Prostate gland (tissue), 2 donors: Measurements from ENCODE around the gene RNF220.

ENCODE experiments used
- POLR2A ChIP-seq: fragments of 450-650 bp; IDR thresholded peaks from one replicate; pipeline ENCODE4 v1.6.1; 2016; ENCODE audit warnings: antibody characterized with exemption, mild to moderate bottlenecking
- POLR2AphosphoS5 ChIP-seq: sonication (generic); formaldehyde crosslinking; IDR thresholded peaks from one replicate; pipeline ENCODE4 v1.6.1; 2017; ENCODE audit warnings: antibody characterized with exemption
- TF ChIP-seq, protein P1 (sequence below), 4 experiments: fragments of 200-600 bp in 2 of 4; fragments of 450-650 bp in 2 of 4; sonication (generic) in 2 of 4; IDR thresholded peaks; 1 replicate in 3 of 4; 2 replicates in 1 of 4; pipeline ENCODE4 v1.5.1; 2016 to 2019; ENCODE audit warnings: antibody characterized with exemption in 4 of 4, mild to moderate bottlenecking in 2 of 4, moderate library complexity in 2 of 4

DNA sequence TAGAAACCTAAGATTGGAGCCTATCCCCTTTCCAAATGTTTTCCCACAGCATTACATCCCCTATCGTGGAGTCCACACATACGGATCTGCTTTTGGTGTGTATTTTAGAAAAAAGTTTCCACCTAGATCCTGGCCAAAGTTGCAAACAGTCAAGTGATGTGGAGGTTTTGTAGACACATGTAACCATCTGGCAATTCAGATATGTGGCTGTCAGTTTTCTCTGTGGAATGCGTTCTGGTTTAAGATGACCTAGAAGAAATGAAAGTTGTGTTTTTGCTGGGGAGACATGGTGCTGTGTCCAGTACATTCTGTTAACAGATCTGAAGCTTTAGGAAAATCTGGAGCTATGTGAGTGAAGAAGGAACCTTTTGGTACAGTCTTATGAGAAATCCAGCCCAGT lies 14.8 kb downstream of the RNF220 start:
- TF ChIP-seq, protein P1, sequence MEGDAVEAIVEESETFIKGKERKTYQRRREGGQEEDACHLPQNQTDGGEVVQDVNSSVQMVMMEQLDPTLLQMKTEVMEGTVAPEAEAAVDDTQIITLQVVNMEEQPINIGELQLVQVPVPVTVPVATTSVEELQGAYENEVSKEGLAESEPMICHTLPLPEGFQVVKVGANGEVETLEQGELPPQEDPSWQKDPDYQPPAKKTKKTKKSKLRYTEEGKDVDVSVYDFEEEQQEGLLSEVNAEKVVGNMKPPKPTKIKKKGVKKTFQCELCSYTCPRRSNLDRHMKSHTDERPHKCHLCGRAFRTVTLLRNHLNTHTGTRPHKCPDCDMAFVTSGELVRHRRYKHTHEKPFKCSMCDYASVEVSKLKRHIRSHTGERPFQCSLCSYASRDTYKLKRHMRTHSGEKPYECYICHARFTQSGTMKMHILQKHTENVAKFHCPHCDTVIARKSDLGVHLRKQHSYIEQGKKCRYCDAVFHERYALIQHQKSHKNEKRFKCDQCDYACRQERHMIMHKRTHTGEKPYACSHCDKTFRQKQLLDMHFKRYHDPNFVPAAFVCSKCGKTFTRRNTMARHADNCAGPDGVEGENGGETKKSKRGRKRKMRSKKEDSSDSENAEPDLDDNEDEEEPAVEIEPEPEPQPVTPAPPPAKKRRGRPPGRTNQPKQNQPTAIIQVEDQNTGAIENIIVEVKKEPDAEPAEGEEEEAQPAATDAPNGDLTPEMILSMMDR (IDR thresholded peaks at IDR 0.05): no peak
- TF ChIP-seq POLR2A (no peak), POLR2AphosphoS5 (no peak)
